HepG2 (cell line): Measurements from ENCODE around the gene HSDL1. TPM values are rescaled to one million over a fixed set of nuclear protein-coding genes. Genes with fewer than 3 reads are reported as not detected.

Experiments used
- AHR ChIP-seq: IDR thresholded peaks from 2 replicates; pipeline ENCODE4 v1.6.1; 2018; ENCODE audit warnings: missing genetic modification reagents, missing compliant biosample characterization
- ARNTL ChIP-seq: sonication (generic); formaldehyde crosslinking; IDR thresholded peaks from 2 replicates; pipeline ENCODE4 v1.4.0; 2020; ENCODE audit warnings: mild to moderate bottlenecking, missing genetic modification reagents
- ETS1 ChIP-seq: sonication (generic); formaldehyde crosslinking; IDR thresholded peaks from 2 replicates; pipeline ENCODE4 v1.4.0; 2020; ENCODE audit warnings: missing genetic modification reagents
- EZH2 ChIP-seq: conservative IDR thresholded peaks from 2 replicates; pipeline ENCODE4 v1.6.1; 2012; ENCODE audit warnings: mild to moderate bottlenecking, low read depth, low read length, moderate library complexity
- FLYWCH1 ChIP-seq: sonication (generic); formaldehyde crosslinking; IDR thresholded peaks from 2 replicates; pipeline ENCODE4 v1.8.1; 2023; ENCODE audit warnings: mild to moderate bottlenecking, missing genetic modification reagents
- GRHL1 ChIP-seq: sonication (generic); formaldehyde crosslinking; conservative IDR thresholded peaks from 2 replicates; pipeline ENCODE4 v1.8.0; 2022; ENCODE audit warnings: missing genetic modification reagents
- MAFF ChIP-seq: IDR thresholded peaks from 2 replicates; pipeline ENCODE4 v1.6.1; 2011; ENCODE audit warnings: low read depth, low read length, improper control_type of control experiment
- NCOA1 ChIP-seq: sonication (generic); formaldehyde crosslinking; IDR thresholded peaks from 2 replicates; pipeline ENCODE4 v1.9.0; 2021; ENCODE audit warnings: missing genetic modification reagents
- PBX2 ChIP-seq: IDR thresholded peaks from 2 replicates; pipeline ENCODE4 v1.6.1; 2016; ENCODE audit warnings: control low read depth
- POGZ ChIP-seq: sonication (generic); formaldehyde crosslinking; IDR thresholded peaks from 2 replicates; pipeline ENCODE4 v1.4.0; 2020; ENCODE audit warnings: mild to moderate bottlenecking, missing genetic modification reagents
- POLR2A ChIP-seq, 2 experiments: IDR thresholded peaks; 2 replicates each; pipeline ENCODE4 v1.6.1; 2011; ENCODE audit warnings: low read depth in 2 of 2, low read length in 2 of 2, mild to moderate bottlenecking in 1 of 2, moderate library complexity in 1 of 2; ENCODE audit not compliant: insufficient read depth in 1 of 2
- PPARG ChIP-seq: conservative IDR thresholded peaks from 2 replicates; pipeline ENCODE4 v1.6.1; 2016; ENCODE audit warnings: missing biosample characterization, missing genetic modification reagents
- SMARCC2 ChIP-seq: fragments of 450-650 bp; IDR thresholded peaks from 2 replicates; pipeline ENCODE4 v1.6.1; 2017; ENCODE audit warnings: antibody characterized with exemption, mild to moderate bottlenecking
- ZBTB1 ChIP-seq: sonication (generic); formaldehyde crosslinking; IDR thresholded peaks from 2 replicates; pipeline ENCODE4 v1.4.0; 2020; ENCODE audit warnings: missing genetic modification reagents, borderline replicate concordance
- ZKSCAN5 ChIP-seq: sonication (generic); formaldehyde crosslinking; IDR thresholded peaks from 2 replicates; pipeline ENCODE4 v1.5.1; 2020; ENCODE audit warnings: mild to moderate bottlenecking, missing genetic modification reagents
- ZMAT5 ChIP-seq: sonication (generic); formaldehyde crosslinking; IDR thresholded peaks from 2 replicates; pipeline ENCODE4 v1.5.0; 2020; ENCODE audit warnings: mild to moderate bottlenecking, low read depth, missing genetic modification reagents, borderline replicate concordance
- ZMYM3 ChIP-seq: sonication (generic); formaldehyde crosslinking; IDR thresholded peaks from 2 replicates; pipeline ENCODE4 v1.5.1; 2020; ENCODE audit warnings: mild to moderate bottlenecking, missing genetic modification reagents
- ZNF142 ChIP-seq: sonication (generic); formaldehyde crosslinking; IDR thresholded peaks from 2 replicates; pipeline ENCODE4 v1.4.0; 2020; ENCODE audit warnings: missing genetic modification reagents
- ZNF557 ChIP-seq: sonication (generic); formaldehyde crosslinking; IDR thresholded peaks from 2 replicates; pipeline ENCODE4 v1.4.0; 2020; ENCODE audit warnings: missing genetic modification reagents
- ZNF563 ChIP-seq: sonication (generic); formaldehyde crosslinking; IDR thresholded peaks from 2 replicates; pipeline ENCODE4 v1.8.0; 2022; ENCODE audit warnings: mild to moderate bottlenecking, moderate library complexity, missing genetic modification reagents
- ZSCAN31 ChIP-seq: sonication (generic); formaldehyde crosslinking; IDR thresholded peaks from 2 replicates; pipeline ENCODE4 v1.5.0; 2020; ENCODE audit warnings: low read depth, mild to moderate bottlenecking, missing genetic modification reagents
- polyA plus RNA-seq, 8 experiments: library from polyadenylated mRNA; depleted of rRNA in 3 of 8; stranded (reverse) in 7 of 8; unstranded in 1 of 8; fragments of >200 nt; fragmentation: Illumina TruSeq in 4 of 8; extraction: Trizol in 4 of 8; gene quantifications; 2 replicates each; pipeline versions ENCODE4 v1.2.1 to v1.2.3, GENCODE V29; 2011 to 2016; ENCODE audit warnings: low read depth in 4 of 8, missing spikeins in 1 of 8, mixed read lengths in 1 of 8; ENCODE audit not compliant: insufficient read depth in 1 of 8
- total RNA-seq, 5 experiments: library from RNA; depleted of rRNA; stranded (reverse); fragments of >200 nt; fragmentation: Illumina TruSeq; extraction: Trizol; gene quantifications; 2 replicates each; pipeline ENCODE4 v1.2.3, GENCODE V29; 2016; ENCODE audit warnings: low read depth in 1 of 5

The HSDL1 gene
- total and polyA plus RNA-seq, 2 of the 13 experiments (the other 11 are each of a cell fraction or from before 2014, with no cell fraction given): 49.2 to 49.7 TPM

- TF ChIP-seq ZMYM3 (CRISPR knock-in tag): no peak
- TF ChIP-seq ZMAT5 (CRISPR knock-in tag): no peak
- no peak for TF ChIP-seq ZKSCAN5 (CRISPR knock-in tag)
- TF ChIP-seq MAFF: no peak
- no peak for TF ChIP-seq POGZ (CRISPR knock-in tag)
- TF ChIP-seq ZNF142 (CRISPR knock-in tag): no peak
- TF ChIP-seq GRHL1 (CRISPR knock-in tag): no peak
- TF ChIP-seq POLR2A (IDR thresholded peaks at IDR 0.05; ENCODE audit: insufficient read depth in 1 of 2, low read depth in 2 of 2, low read length in 2 of 2): peak; percentile 55 to 80
- TF ChIP-seq AHR (CRISPR knock-in tag): no peak
- no peak for TF ChIP-seq FLYWCH1 (CRISPR knock-in tag)
- TF ChIP-seq NCOA1 (CRISPR knock-in tag): no peak
- no peak for TF ChIP-seq PPARG (CRISPR knock-in tag)
- TF ChIP-seq ZNF557 (CRISPR knock-in tag): no peak
- TF ChIP-seq ZSCAN31: no peak
- TF ChIP-seq PBX2 (CRISPR knock-in tag): no peak
- peak; percentile 59; the same call in 1 of the 2 replicates for TF ChIP-seq ETS1
- TF ChIP-seq SMARCC2: no peak
- TF ChIP-seq ZBTB1: no peak
- TF ChIP-seq EZH2: no peak
- peak; percentile 48; the same call in 1 of the 2 replicates for TF ChIP-seq ZNF563 (CRISPR knock-in tag)
- no peak for TF ChIP-seq ARNTL (CRISPR knock-in tag)
Measured at GRCh38 chr16:84144859-84145639, at the start of gene HSDL1, which contains the start of gene DNAAF1 (continued).
